AG09309 (cell line): ENCODE results near the gene ACOXL.

Experiments
- DNase-seq: peaks from one replicate; pipeline ENCODE4 v3.0.0-alpha.2; 2010; ENCODE audit warnings: low read depth
- H3K4me3 ChIP-seq: 2 replicates; pipeline ENCODE4 v1.5.1; 2011; ENCODE audit warnings: mild to moderate bottlenecking, low read depth, low read length, moderate library complexity; ENCODE audit not compliant: control insufficient read depth
- CTCF ChIP-seq: IDR thresholded peaks from 2 replicates; pipeline ENCODE4 v1.5.1; 2011; ENCODE audit warnings: mild to moderate bottlenecking, low read depth, low read length, inconsistent platforms; ENCODE audit not compliant: insufficient read depth, control insufficient read depth; ENCODE audit errors: missing control alignments

Gene ACOXL

GRCh38 chr2:110843959-110844510, 111.7 kb downstream of the ACOXL start:
- no peak for TF ChIP-seq CTCF
- no peak overlapping the region for H3K4me3 ChIP-seq
- no peak for DNase-seq

GRCh38 chr2:110847651-110848050, 115.3 kb downstream of the ACOXL start:
- H3K4me3 ChIP-seq: no peak overlapping the region
- TF ChIP-seq CTCF: no peak
- DNase-seq: no peak

GRCh38 chr2:110848071-110848470, 115.7 kb downstream of the ACOXL start:
- no peak for DNase-seq
- H3K4me3 ChIP-seq: no peak overlapping the region
- no peak for TF ChIP-seq CTCF

GRCh38 chr2:110848519-110849030, 116.2 kb downstream of the ACOXL start:
- DNase-seq: no peak
- TF ChIP-seq CTCF: no peak
- H3K4me3 ChIP-seq: no peak overlapping the region

- TF ChIP-seq CTCF: no peak
- DNase-seq: no peak
- H3K4me3 ChIP-seq: no peak overlapping the region
These were observed 119.2 kb downstream of the ACOXL start for GRCh38 chr2:110851531-110851930.

- TF ChIP-seq CTCF: no peak
These were observed 119.7 kb downstream of the ACOXL start for GRCh38 chr2:110852051-110852450.

More at GRCh38 chr2:110852051-110852450, 119.7 kb downstream of the ACOXL start:
- H3K4me3 ChIP-seq: no peak overlapping the region
- DNase-seq: no peak
